ENCODE results near the gene FSTL4. TPM values are rescaled to one million over a fixed set of nuclear protein-coding genes. Genes with fewer than 3 reads are reported as not detected.

FSTL4 gene
- total RNA-seq, 1 experiment from 2014 or later = 1.1 TPM

DNA sequence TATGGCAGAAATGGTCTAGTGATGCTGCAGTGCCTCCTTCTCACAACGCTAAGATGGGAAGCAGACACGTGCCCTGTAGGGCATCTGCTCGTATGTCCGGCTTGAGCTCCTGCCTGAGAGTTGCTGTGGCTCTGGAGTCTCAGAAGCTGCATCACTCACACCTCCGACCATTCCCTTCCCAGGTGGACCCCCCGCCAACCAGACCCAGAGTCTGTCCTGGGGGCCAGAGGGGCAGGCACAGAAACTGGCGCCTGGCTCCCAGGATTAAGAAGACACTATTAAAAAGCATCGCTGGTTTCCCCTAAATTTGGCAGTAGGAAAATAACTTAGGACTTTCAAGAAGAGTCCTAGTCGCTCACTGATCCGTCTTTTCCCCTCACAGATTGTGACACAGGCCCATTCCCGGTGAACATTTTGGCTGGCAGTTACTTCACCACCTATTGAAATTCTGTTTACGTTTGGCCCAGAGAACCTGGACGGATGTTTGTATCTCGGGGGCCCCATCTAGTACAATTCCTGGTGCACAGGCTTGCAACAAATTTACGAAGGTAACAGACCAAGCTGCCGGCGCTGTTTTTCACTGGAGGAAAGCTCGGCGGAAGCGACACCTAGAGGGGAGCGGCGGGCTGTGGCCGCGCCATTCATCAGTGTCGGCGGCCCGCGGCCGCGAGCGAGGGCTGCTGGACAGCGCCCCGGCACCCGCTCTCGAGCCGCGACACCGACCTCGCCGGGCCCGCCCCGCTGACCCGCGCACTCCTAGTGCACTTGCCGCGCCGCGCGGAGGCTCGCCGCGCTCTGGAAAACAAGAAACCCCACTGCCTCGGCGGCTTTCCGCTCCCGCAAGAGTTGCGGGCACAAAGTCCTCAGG lies 1.6 kb downstream of the FSTL4 start:
- DNase-seq (ENCODE audit: low spot score) = peak; percentile 41

- DNase-seq (ENCODE audit: low spot score) = no peak
These were observed 4.9 kb downstream of the FSTL4 start for GRCh38 chr5:133607451-133607850.

DNA sequence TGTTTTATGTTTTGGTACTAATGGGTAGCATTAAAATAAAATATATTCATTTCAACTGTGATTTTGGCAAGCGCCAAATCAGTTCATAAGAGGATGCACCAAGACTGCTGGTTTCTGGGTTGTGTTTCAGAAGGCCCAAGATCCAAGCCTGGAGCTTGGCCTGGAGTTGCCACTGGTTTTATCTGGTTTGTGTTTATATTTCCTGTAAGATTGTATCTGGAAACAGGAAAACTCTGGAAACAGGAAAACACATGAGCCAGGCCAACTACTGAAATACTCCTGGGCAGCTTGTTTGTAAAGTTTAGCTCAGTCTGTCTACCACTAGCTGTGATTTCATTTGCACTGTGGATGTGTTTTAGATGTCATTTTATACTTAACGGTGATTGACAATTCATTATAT lies 5.5 kb downstream of the FSTL4 start:
- DNase-seq (ENCODE audit: low spot score) = no peak

DNA sequence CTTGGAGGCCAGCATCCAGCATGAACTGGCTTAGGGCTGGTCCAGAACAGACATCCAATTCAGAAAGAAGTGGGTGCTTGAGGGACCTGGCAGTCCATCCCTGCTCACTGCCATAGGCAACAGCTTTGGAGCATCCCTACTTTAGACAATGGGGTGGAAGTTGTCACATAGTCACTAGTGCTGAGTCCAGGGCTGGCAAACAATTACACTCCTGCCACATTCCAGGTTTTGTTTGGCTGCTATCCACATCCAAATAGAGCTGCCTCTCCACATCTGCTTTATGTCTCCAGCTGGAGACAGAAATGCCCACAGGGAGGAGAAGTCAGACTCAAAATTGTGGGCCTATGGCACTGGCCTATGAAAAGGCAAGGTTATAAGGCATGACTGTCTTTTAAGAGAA lies 7.0 kb downstream of the FSTL4 start:
- no peak for DNase-seq (ENCODE audit: low spot score)

GRCh38 chr5:133603711-133604110 lies 8.6 kb downstream of the FSTL4 start:
- DNase-seq (ENCODE audit: low spot score) = no peak

- DNase-seq (ENCODE audit: low spot score) = no peak
These were observed 9.4 kb downstream of the FSTL4 start for GRCh38 chr5:133602835-133603380.

- no peak for DNase-seq (ENCODE audit: low spot score)
These were observed 12.7 kb downstream of the FSTL4 start for GRCh38 chr5:133599600-133599999.

DNA sequence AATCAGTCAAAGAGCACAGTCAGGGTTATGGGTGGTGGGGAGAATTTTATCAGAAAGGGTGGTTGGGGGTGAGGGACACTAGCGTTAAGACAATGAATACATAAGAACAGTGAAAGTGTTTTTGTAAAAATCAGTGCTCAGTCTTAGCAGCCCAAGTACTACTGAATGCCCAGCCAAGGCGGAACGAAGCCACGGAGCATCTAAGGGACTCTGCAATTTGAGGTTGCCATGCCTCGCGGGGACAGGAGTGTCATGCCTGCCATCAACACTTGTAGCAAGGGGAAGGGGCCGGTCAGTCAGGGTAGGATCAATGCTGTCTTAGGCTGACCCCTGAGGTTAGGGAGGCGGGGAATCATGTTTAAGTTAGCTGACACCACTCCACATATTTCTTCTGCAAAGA lies 13.3 kb downstream of the FSTL4 start:
- no peak for DNase-seq (ENCODE audit: low spot score)

DNA sequence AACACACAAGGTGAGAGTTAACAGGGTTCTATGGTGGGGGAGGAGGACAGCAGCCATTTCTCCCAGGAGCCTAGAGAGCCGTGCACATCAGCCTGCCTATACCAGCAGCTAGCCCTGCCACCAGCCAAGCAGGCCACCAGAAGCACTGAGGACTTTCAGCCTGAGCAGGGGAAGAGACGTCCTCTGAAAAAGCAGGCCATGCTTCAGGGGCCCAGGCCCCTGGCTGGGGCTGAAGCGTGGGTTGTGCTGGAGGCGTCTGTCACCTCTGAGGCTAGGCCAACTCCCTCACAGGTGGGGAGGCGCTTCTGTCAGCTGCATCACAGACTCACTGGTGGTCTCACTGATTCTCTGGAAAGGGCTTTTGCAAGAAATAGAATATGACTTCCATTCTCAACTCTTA lies 16.3 kb downstream of the FSTL4 start:
- no peak for DNase-seq (ENCODE audit: low spot score)

DNA sequence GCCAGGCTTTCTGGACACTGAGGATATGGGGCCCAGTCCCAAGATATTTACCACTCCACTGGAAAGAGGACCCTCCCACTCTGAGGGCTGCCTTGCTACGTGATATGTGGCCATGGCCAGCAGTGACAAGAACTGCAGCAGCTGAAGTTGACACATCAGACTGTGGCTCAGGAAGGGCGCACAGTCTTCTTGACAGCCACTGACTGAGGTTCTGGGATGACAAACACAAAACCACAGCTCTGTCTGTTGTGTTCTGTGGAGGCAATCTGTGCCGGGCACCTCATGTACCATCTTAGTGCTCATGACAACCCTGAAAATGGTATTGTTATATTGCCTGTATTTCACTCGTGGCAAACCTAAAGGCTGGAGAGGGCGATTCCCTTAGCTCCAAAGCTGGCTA lies 16.9 kb downstream of the FSTL4 start:
- no peak for DNase-seq (ENCODE audit: low spot score)

DNA sequence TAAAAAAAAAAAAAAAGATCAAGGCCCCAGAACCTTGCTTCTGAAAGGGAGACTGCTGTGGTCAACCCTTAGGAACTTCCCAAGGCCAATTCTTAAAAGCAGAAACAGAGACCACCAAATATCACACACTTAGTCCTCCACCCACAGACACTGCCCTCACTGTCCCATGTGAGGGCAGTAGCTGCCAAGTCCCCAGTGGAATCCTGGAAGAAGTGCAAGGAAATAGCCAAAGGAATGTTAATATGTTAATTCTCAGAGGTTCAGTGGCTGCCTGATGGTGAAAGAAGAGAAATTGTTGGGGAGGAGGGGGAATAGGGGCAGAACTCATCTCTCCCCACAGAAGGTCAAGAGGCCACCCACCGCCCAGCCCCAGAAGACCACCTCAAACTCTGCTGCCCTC lies 23.1 kb downstream of the FSTL4 start:
- DNase-seq (ENCODE audit: low spot score) = no peak

DNA sequence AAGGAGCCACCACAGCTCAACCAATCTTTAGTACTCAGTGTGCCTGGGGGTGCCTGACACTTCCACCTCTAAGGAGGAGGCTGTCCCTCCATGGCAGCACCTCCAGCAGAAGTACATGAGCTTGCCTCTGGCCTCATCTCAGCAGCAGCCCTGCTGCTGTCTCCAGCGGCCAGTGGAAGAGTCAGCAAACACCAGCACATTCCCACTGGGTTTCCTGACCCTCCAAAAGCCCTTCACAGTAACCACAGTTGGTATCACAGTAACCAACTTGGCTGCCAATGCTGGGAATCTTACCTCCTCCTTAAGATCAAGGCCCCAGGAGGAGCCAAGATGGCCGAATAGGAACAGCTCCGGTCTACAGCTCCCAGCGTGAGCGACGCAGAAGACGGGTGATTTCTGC lies 29.4 kb downstream of the FSTL4 start:
- DNase-seq (ENCODE audit: low spot score) = no peak

- DNase-seq (ENCODE audit: low spot score) = no peak
These were observed 30.4 kb downstream of the FSTL4 start for GRCh38 chr5:133581918-133582317.

- no peak for DNase-seq (ENCODE audit: low spot score)
These were observed 31.0 kb downstream of the FSTL4 start for GRCh38 chr5:133581348-133581747.

DNA sequence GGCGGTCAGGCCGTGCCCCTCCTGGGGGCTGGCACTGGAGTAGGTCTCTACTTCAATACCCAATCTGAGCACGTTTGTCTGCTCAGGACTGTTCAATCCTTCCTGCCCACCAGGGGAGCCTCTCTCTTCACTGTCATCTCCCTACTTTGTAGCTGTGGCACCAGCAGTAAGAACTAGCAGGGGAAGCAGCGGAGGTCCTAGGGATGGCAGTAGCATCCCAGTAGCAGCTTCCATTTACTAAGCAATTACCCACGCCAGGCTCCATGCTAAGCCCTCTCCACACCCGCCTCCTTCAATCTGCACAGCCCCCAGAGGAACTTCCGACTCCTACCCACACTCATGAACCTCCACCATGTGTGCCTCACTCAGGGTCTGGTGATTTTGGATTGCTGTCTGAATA lies 31.7 kb downstream of the FSTL4 start:
- no peak for DNase-seq (ENCODE audit: low spot score)

GRCh38 chr5:133579766-133580165 lies 32.6 kb downstream of the FSTL4 start:
- no peak for DNase-seq (ENCODE audit: low spot score)

GRCh38 chr5:133569347-133569746 lies 43.0 kb downstream of the FSTL4 start:
- DNase-seq (ENCODE audit: low spot score) = no peak

DNA sequence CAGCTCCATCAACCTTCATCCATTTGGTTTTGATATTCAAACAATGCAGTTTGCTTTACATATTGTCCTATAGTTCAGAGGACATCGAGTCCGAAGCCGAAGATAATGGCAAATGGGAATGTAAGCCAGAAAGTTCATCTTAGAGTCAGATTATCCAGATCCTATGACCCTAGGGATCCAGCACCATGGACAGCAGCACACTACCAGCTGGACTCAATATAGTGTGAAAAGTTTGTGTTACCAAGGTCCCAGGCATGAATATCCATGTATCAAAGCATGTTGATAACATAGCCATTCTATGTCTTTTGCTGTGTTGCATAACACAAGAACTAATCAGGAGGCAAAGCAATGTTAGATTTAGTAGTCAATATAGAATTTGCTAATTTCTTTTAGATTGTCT lies 46.3 kb downstream of the FSTL4 start:
- DNase-seq (ENCODE audit: low spot score) = peak; percentile 27

DNA sequence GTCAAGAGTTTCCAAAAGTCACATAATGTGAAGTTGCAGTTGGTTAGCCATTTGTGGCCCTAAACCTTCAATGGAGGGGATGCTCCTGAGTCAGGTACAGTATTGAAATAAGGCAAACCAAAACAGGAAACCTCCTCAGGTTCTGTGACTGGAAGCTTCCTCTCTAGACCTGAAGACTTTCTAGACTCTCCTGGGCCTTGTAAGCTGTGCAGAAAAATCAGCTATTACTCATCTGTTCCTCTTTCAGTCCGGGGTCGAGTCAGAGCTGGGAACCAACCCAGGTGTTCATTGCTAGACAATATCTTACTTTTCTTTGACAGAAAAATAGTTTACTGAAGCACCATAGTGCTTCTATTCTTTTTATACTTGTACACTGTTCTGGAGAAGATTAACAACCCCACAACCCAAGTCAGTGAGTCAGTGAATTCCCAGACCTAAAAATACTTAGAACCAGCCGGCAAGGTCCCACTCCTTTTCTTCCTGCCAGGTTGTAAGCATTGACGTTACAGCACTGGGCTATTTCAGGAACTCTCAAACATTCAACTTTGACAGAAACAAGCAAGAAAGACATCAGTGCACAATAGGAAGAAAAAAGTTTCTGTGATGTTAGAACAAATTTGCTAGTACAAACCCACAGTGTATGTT lies 47.3 kb downstream of the FSTL4 start:
- no peak for DNase-seq (ENCODE audit: low spot score)

DNA sequence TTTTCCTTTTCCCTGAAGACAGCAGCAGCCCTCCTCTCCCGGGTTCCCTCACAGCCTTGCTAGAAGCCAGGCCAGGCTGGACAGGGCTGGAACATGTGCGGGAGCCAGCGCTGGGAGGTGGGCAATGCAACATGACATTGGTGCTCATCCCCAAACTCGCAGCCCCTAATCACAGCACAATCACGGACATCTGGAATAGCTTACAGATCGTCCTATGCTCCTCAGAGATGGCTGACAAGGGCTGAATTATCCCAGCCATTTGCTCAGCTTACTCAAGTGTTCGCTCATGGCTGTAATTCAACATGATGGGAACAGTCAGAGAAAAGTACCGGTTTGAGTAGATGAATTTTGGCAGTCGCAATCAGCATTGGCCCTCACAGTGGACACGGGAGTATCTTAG lies 49.8 kb downstream of the FSTL4 start:
- no peak for DNase-seq (ENCODE audit: low spot score)

GRCh38 chr5:133559960-133560359 lies 52.4 kb downstream of the FSTL4 start:
- no peak for DNase-seq (ENCODE audit: low spot score)

GRCh38 chr5:133556551-133556950 lies 55.8 kb downstream of the FSTL4 start:
- no peak for DNase-seq (ENCODE audit: low spot score)

DNA sequence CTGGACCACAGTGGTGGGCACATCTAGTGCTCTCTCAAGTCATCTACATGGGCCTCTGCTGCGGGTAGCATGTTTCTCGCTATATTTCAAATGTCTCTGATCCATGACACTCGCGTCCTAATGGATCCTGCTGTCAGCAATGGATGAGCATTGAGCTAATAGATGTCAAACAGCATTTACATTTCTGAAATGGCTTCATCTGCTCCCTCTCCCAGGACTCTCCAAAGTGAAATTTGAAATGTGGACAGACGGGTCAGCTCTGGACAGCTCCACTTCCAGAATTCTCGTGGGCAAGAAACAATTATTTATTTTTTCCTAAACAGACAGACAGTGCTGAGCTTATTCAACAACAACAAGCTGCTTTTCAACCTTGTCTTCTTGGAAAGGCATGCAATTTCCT lies 58.1 kb downstream of the FSTL4 start:
- no peak for DNase-seq (ENCODE audit: low spot score)

All from A172 (cell line).